ENCODE results near the gene AUTS2.
"Not testable (repeated sequence)": the region's sequence is repeated elsewhere in the genome, so short reads cannot be mapped to it uniquely, and the experiment has no call there.

AUTS2 gene

GRCh38 chr7:70242826-70243225 is 644.6 kb downstream of the AUTS2 start:
- DNase-seq (ENCODE audit: low read depth in 2 of 2), result no peak

- no peak for DNase-seq (ENCODE audit: low read depth in 2 of 2)
Measured at GRCh38 chr7:70243443-70243842, 645.2 kb downstream of the AUTS2 start.

GRCh38 chr7:70257921-70258320 is 659.6 kb downstream of the AUTS2 start:
- DNase-seq (ENCODE audit: low read depth in 2 of 2), result no peak

- no peak for DNase-seq (ENCODE audit: low read depth in 2 of 2)
Measured at GRCh38 chr7:70259502-70259901, 661.2 kb downstream of the AUTS2 start.

GRCh38 chr7:70263471-70264255 is 665.4 kb downstream of the AUTS2 start:
- DNase-seq (ENCODE audit: low read depth in 2 of 2), result no peak

- DNase-seq (ENCODE audit: low read depth in 2 of 2), result no peak
Measured at GRCh38 chr7:70266186-70266585, 667.9 kb downstream of the AUTS2 start.

GRCh38 chr7:70267381-70268120 is 669.3 kb downstream of the AUTS2 start:
- DNase-seq (ENCODE audit: low read depth in 2 of 2), result no peak

- no peak for DNase-seq (ENCODE audit: low read depth in 2 of 2)
Measured at GRCh38 chr7:70268179-70268578, 669.9 kb downstream of the AUTS2 start.

GRCh38 chr7:70270149-70270548 is 671.9 kb downstream of the AUTS2 start:
- no peak for DNase-seq (ENCODE audit: low read depth in 2 of 2)

GRCh38 chr7:70271617-70272081 is 673.4 kb downstream of the AUTS2 start:
- DNase-seq (ENCODE audit: low read depth in 2 of 2), result no peak

GRCh38 chr7:70275570-70275969 is 677.3 kb downstream of the AUTS2 start:
- DNase-seq (ENCODE audit: low read depth in 2 of 2), result not testable (repeated sequence)

GRCh38 chr7:70285187-70285586 is 686.9 kb downstream of the AUTS2 start:
- no peak for DNase-seq (ENCODE audit: low read depth in 2 of 2)

GRCh38 chr7:70285854-70286253 is 687.6 kb downstream of the AUTS2 start:
- no peak for DNase-seq (ENCODE audit: low read depth in 2 of 2)

GRCh38 chr7:70288781-70289456 is 690.6 kb downstream of the AUTS2 start:
- DNase-seq (ENCODE audit: low read depth in 2 of 2), result no peak

- no peak for DNase-seq (ENCODE audit: low read depth in 2 of 2)
Measured at GRCh38 chr7:70292716-70293115, 694.4 kb downstream of the AUTS2 start.

- DNase-seq (ENCODE audit: low read depth in 2 of 2), result no peak
Measured at GRCh38 chr7:70294211-70294911, 696.1 kb downstream of the AUTS2 start.

- DNase-seq (ENCODE audit: low read depth in 2 of 2), result no peak
Measured at GRCh38 chr7:70298780-70299471, 700.7 kb downstream of the AUTS2 start.

GRCh38 chr7:70299472-70299807 is 701.2 kb downstream of the AUTS2 start:
- DNase-seq (ENCODE audit: low read depth in 2 of 2), result no peak

GRCh38 chr7:70301673-70302185 is 703.5 kb downstream of the AUTS2 start:
- DNase-seq (ENCODE audit: low read depth in 2 of 2), result no peak

- DNase-seq (ENCODE audit: low read depth in 2 of 2), result no peak
Measured at GRCh38 chr7:70303309-70303708, 705.0 kb downstream of the AUTS2 start.

GRCh38 chr7:70303780-70304179 is 705.5 kb downstream of the AUTS2 start:
- no peak for DNase-seq (ENCODE audit: low read depth in 2 of 2)

All from stimulated activated CD8-positive, alpha-beta memory T cell treated with anti-CD3 and anti-CD28 coated beads, Interleukin-2, amount 100 ng/mL, for 1 hour (primary cell).